AG09319 (cell line): ENCODE data around the gene HRH1.
"Not testable (repeated sequence)": the region's sequence is repeated elsewhere in the genome, so short reads cannot be mapped to it uniquely, and the experiment has no call there.

Experiments used
- DNase-seq: peaks from one replicate; pipeline ENCODE4 v3.0.0-alpha.2; 2010; ENCODE audit warnings: low read depth; ENCODE audit errors: extremely low read depth
- TF ChIP-seq, protein P1 (sequence below): IDR thresholded peaks from 2 replicates; pipeline ENCODE4 v1.5.1; 2011; ENCODE audit warnings: low read depth, mild to moderate bottlenecking, inconsistent platforms, low read length, moderate library complexity

The HRH1 gene

DNA sequence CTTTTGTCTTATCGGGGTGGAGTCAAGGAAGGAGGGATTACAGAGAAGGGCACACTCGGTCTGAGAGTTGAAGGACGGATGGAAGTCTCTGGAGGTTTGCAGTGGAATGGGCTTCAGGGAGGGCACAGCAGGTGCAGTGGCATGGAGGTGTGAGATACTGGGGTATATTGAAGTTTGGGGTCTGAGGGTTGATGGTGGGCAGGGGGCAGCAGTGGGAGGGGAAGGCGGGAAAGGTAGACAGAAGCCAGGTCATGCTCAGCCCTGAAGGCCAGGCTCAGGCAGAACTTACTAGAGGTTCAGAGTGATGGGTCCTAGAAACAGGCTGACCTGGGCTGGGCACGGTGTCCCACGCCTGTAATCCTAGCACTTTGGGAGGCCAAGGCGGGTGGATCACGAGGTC, 52.7 kb downstream of the HRH1 start:
- TF ChIP-seq, protein P1, sequence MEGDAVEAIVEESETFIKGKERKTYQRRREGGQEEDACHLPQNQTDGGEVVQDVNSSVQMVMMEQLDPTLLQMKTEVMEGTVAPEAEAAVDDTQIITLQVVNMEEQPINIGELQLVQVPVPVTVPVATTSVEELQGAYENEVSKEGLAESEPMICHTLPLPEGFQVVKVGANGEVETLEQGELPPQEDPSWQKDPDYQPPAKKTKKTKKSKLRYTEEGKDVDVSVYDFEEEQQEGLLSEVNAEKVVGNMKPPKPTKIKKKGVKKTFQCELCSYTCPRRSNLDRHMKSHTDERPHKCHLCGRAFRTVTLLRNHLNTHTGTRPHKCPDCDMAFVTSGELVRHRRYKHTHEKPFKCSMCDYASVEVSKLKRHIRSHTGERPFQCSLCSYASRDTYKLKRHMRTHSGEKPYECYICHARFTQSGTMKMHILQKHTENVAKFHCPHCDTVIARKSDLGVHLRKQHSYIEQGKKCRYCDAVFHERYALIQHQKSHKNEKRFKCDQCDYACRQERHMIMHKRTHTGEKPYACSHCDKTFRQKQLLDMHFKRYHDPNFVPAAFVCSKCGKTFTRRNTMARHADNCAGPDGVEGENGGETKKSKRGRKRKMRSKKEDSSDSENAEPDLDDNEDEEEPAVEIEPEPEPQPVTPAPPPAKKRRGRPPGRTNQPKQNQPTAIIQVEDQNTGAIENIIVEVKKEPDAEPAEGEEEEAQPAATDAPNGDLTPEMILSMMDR: no peak
- DNase-seq: no peak

DNA sequence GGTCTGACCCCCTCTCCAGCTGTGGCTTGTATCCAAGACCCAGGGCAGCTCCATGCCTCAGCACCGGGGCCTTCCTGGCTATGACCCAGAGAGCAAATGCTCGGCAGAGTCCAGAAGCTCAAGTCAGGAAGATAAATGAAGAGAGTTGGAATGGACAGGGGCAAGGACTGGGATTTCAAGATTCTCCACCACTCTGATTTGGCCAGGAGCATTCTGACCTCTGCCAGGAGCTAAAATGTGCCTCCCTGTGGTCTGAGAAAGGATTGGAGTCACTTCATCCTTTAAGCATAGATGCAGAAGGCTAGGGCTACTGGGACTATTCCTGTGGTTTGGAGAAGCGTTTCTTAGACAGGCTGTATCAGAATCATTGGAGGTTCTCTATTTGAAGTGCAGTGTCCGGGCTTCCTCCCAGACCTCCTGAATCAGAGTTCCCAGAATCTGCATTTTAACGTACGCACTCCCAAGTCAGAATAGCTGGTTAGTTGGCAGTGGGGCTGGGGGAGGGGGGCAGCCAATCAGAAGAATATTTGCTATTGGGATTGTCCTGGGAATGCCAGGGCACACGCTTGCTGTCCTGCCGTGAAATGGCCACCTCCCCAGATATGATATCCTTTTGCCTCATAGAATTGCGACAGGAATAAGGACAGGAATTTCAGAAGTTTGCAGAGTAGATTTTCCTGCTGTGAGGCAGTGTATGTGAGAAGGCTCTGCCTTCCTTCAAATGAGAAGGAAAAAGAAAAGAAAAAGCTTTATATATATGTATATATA, 57.4 kb downstream of the HRH1 start:
- no peak for DNase-seq
- TF ChIP-seq, protein P1: peak; percentile 28

DNA sequence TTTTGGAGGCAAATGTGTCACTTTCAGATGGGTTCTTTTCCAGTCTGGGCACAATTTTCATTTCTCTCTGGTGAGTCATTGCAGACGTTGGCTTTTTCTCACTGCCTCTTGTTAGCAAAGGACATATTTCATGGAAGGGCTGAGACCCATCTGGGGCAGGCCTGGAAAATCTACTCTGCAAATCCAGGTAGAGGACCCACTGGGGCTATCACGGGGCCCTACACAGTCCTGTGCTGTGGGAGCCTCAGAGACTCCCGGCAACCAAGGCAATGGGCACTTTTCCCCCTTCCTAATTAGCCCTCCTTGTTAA, 58.0 kb downstream of the HRH1 start:
- DNase-seq: no peak
- TF ChIP-seq, protein P1: no peak

DNA sequence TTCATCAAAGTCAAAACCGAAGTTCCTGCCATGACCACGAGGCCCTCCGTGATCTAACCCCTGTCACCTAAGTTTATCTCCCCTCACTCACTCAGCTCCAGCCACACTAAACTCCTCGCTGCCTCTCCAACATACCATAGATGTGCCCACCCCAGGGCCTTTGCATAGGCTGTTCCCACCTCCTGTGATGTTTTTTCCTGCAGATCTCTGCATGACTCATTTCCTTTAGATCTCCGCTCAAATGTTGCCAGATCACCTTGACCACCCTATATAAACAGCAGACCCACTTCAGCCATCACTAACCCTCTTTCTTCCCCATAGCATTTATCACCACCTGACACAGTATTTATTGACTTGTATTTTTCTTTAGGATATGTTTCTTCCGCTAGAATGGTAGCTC, 58.5 kb downstream of the HRH1 start:
- TF ChIP-seq, protein P1: no peak
- no peak for DNase-seq

DNA sequence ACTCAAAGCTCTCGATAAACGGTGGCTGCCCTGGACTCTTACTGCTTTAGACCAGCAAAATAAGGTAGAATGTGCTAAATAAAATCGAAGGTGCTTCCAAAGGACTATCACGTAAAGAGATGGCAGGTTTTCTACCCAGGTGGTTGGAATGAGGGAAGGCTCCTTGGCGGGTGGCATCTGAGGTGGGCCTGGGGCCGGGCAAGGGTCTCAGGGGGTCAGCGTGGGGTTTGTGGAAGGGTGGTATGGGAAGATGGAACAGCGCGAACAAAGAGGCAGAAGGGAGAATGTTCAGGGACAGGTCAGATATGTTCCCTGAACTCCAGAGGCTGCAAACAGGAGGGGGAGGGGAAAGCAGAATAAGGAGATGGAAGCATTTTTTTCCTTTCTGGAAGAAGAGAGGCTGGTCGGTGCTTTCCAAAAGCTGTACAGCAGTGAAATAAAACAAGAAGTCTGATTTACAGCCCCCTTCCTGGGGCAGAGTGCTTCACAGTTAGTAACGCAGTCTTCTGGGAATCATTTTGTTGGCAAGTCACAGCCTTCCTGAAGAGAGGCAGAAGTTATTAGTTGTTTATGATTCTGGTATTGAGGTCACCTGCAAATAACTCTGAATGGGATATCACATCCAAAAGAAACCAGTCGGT, 59.6 kb downstream of the HRH1 start:
- no peak for DNase-seq
- TF ChIP-seq, protein P1: no peak

DNA sequence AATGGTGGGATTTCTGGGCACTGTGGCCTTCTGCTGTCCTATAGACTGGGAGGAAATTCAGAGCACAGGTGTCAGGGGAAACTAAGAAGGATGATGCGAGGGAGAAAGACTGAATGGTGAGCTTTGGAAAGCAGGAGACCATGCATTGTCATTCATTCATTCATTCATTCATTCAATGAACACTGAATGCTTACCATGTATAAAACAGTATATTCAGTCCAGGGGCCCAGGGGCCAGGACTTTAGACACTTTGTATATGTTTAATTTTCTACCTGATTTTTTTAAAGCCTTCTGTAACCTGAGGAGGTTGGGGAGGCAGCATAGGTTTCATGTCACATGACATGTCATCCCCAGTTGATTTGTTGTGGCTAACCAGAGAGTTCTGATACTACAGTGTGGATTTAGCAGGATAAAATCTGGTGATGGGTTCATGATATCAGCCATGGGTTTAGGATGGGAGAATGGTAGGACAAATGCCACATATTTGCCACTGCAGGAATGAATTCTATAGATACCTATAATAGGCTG, 60.2 kb downstream of the HRH1 start:
- TF ChIP-seq, protein P1: no peak
- DNase-seq: no peak

DNA sequence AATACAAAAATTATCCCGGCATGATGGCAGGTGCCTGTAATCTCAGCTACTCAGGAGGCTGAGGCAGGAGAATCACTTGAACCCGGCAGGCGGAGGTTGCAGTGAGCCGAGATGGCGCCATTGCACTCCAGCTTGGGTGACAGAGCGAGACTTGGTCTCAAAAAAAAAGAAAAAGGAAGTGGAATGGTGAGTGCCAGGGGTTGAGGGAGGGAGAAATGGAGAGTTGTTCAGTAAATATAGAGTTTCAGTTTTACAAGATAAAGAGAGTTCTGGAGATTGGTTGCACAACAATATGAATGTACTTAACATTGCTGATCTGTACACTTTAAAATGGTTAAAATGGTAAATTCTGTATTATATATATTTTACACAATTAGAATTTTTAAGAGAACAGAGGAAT, 63.1 kb downstream of the HRH1 start:
- DNase-seq: not testable (repeated sequence)

DNA sequence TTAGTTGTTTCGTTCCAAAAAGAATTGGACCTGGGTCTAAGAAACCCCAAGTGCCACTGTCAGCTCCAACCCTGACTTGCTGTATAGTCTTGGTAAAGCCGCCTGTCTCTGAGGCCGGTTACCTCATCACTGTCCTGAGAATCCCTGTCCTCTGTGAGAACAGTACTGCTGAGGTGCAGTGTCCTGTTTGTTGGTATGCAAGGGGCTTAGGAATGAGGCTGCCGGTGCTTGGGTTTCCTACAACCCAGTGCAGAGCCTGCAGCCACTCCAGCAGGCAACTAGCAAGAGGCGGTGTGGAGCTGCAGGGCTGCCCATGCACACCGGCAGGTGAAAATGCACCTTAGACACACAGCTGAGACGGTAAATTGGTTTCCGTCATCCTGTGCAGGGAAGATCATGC, 65.9 kb downstream of the HRH1 start:
- TF ChIP-seq, protein P1: no peak
- no peak for DNase-seq
